Fibroblast of skin of scalp (primary cell): ENCODE measurements around the gene AGBL4.

Experiments used
- DNase-seq: peaks from one replicate; pipeline ENCODE4 v3.0.0-alpha.2; 2013

The AGBL4 gene

GRCh38 chr1:48808496-48808895, 1215.3 kb downstream of the AGBL4 start:
- DNase-seq, result peak; percentile 6

- peak; percentile 29 for DNase-seq
Measured at GRCh38 chr1:48807554-48808260, 1216.0 kb downstream of the AGBL4 start.

GRCh38 chr1:48803474-48803873, 1220.3 kb downstream of the AGBL4 start:
- no peak for DNase-seq

GRCh38 chr1:48794816-48795215, 1228.9 kb downstream of the AGBL4 start:
- no peak for DNase-seq

- DNase-seq, result no peak
Measured at GRCh38 chr1:48793863-48794262, 1229.9 kb downstream of the AGBL4 start.

- DNase-seq, result no peak
Measured at GRCh38 chr1:48792961-48793360, 1230.8 kb downstream of the AGBL4 start.

- no peak for DNase-seq
Measured at GRCh38 chr1:48790397-48790796, 1233.4 kb downstream of the AGBL4 start.

GRCh38 chr1:48789903-48790302, 1233.9 kb downstream of the AGBL4 start:
- DNase-seq, result no peak

- DNase-seq, result no peak
Measured at GRCh38 chr1:48785869-48786268, 1237.9 kb downstream of the AGBL4 start.

GRCh38 chr1:48784301-48784700, 1239.5 kb downstream of the AGBL4 start:
- no peak for DNase-seq

- DNase-seq, result no peak
Measured at GRCh38 chr1:48777219-48777895, 1246.4 kb downstream of the AGBL4 start.

- DNase-seq, result peak; percentile 68
Measured at GRCh38 chr1:48776393-48777218, 1247.1 kb downstream of the AGBL4 start, which contains the start of gene BEND5. Gene BEND5, minus strand, starts transcription at chr1:48776891. Its CDS starts 60 bp downstream, at chr1:48776831.

- no peak for DNase-seq
Measured at GRCh38 chr1:48775831-48776392, 1247.8 kb downstream of the AGBL4 start.

GRCh38 chr1:48773133-48773532, 1250.6 kb downstream of the AGBL4 start:
- DNase-seq, result no peak

- no peak for DNase-seq
Measured at GRCh38 chr1:48772211-48772610, 1251.5 kb downstream of the AGBL4 start.

- no peak for DNase-seq
Measured at GRCh38 chr1:48771561-48771960, 1252.2 kb downstream of the AGBL4 start.

GRCh38 chr1:48767975-48768510, 1255.7 kb downstream of the AGBL4 start:
- peak; percentile 47 for DNase-seq

GRCh38 chr1:48765335-48765734, 1258.4 kb downstream of the AGBL4 start:
- DNase-seq, result no peak

GRCh38 chr1:48761986-48762385, 1261.8 kb downstream of the AGBL4 start:
- DNase-seq, result peak; percentile 57

GRCh38 chr1:48761411-48761810, 1262.3 kb downstream of the AGBL4 start:
- peak; percentile 82 for DNase-seq

- no peak for DNase-seq
Measured at GRCh38 chr1:48760857-48761256, 1262.9 kb downstream of the AGBL4 start.

- DNase-seq, result no peak
Measured at GRCh38 chr1:48758976-48759375, 1264.8 kb downstream of the AGBL4 start.

- no peak for DNase-seq
Measured at GRCh38 chr1:48757363-48757762, 1266.4 kb downstream of the AGBL4 start.
